Muscle of arm (tissue), 12 donors: ENCODE data around the gene CNIH1. TPM values are rescaled to one million over a fixed set of nuclear protein-coding genes. Genes with fewer than 3 reads are reported as not detected.
"Not testable (repeated sequence)": the region's sequence is repeated elsewhere in the genome, so short reads cannot be mapped to it uniquely, and the experiment has no call there.

Experiments used
- DNase-seq: peaks from one replicate; pipeline ENCODE4 v3.0.0-alpha.2; 2013
- polyA plus RNA-seq, 12 donors: library from polyadenylated mRNA; unstranded; fragments of 120-200 nt; gene quantifications; one replicate each; pipeline ENCODE4 v1.2.1, GENCODE V29; 2013; ENCODE audit not compliant: insufficient read length in 12 of 12

The CNIH1 gene
- polyA plus RNA-seq, 12 donors: 107 to 226 (median 197) TPM; not detected in 1

DNA sequence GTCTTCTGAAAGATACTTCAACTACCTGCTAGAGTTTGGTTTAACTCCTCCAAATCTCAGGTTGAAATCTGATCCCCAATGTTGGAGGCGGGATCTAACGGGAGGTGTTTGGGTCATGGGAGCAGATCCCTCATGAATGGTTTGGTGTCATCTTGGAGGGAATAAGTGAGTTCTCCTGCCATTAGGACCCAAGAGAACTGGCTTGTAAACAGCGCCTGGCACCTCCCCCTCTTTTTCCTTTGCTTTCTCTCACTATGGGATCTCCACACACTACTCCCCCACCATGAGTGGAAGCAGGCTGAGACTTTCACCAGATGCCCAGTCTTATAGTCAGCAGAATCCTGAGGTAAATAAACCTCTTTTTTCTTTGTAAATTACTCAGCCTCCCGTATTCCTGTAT lies 2.5 kb downstream of the CNIH1 start:
- DNase-seq: no peak

DNA sequence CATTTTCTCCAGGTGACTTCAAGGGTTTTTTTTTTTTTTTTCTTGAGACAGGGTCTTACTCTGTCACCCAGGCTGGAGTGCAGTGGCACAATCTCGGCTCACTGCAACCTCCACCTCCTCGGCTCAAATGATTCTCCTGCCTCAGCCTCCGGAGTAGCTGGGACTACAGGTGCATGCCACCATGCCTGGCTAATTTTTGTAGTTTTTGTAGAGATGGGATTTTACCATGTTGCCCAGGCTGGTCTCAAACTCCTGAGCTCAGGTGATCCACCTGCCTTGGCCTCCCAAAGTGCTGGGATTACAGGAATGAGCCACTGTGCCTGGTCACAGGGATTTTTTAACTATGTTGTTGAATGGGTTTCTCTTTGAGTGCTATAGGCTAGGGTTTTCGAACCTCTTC lies 3.2 kb downstream of the CNIH1 start:
- DNase-seq: not testable (repeated sequence)

DNA sequence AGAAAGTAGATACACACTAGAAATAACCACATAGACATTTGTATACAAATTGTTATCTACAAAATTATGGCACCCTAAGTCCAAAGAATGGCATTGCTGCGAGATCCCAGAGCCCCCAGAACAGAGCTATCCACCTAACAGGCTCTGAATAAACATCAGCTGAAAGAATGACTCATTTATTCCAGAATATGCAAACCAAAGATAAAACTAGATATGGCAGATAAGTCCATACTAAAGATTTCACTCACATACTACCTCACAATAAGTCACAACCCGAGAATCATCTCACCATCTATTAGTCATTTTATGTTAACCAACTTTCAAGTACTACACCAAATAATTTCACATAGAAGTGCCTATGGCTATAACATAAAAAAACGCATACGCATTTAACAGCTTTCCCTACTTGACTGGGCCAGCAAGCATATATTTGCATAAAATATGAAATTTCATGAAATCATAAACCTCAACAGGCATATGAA lies 5.6 kb downstream of the CNIH1 start:
- DNase-seq: no peak

DNA sequence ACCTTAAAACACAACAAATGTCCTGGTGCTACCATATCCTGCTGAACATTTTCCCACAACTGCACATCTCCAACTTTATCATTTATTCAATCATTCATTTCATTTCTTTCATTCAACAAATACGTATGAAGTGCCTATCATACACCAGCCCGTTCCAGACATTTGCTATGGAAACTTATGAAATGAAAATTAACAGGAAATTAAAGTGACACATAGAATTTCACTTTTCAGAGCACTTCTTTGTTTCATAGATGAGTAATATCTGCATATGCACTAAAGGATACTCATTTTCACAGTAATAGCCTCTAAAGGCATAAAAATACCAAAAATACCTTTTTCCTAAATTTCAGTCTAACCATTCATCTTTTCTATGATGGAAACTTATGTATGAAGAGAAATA lies 12.6 kb downstream of the CNIH1 start:
- DNase-seq: no peak

DNA sequence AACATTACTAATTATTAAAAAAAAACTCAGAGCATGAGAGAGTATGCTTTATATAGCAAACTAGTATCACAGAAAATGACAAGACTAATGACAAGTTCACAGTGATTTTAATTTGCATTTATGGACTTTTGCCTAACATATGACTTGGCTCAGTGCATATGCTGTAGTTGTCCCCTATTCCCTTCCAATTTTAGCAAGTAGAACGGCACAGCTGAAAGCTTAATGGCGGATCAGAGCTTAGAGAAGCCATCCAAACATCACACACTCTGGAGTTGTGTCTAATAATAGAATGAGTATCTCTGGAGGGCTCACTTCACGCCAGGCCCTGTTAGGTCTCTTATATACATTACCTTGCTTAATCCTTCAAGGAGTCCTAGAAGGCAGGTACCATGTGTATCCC lies 13.3 kb downstream of the CNIH1 start:
- DNase-seq: no peak

DNA sequence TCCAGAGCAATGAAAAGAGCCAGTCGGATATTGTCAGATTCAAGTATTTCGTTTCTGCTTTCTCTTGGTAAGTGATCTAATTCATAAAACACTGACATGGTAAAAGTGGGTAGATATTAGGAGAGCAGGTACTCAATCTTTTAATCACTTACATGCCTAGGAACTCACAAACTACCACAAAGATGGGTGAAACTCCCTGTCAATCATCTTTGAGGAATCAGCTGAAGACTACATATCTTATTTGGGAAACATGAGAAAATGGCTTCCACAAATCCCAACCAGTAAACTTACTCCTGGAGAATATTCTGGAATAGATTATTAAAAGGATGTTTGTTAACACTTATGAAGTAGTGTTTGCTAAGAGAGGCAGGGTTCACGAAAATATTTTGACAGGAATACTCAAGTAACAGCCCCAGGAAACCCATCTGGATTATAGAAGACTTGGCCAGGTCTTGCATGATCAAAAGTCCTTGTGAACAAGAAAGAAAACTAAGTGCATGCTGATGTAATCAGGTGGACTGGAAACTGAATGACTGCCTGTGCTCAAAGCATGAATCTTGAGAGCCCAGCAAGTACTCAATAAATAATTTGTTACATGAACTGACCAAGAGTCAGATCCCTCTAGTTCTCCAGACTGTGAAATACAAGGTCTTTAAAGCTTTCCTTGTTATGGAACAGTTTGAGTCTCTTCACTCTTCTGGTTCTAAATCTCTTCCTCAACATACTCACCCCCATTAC lies 15.5 kb downstream of the CNIH1 start:
- no peak for DNase-seq

DNA sequence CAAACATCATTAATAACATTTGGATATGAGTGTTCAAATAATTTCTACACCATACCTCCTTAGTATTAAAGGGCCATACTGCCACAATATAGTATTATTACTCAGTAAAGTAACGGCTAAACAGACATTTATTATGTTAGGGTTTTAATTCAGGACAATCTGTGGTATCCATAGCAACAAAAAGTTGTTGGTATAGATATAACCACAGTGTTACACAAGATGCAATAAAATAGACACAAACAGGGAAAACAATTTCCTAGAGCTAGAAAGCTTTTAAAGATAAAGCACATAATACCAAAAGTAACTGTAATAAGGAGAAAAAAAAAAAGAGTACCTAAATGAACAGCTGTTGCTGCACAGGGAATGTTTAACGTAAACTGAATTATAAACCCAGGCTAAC lies 16.1 kb downstream of the CNIH1 start:
- no peak for DNase-seq

DNA sequence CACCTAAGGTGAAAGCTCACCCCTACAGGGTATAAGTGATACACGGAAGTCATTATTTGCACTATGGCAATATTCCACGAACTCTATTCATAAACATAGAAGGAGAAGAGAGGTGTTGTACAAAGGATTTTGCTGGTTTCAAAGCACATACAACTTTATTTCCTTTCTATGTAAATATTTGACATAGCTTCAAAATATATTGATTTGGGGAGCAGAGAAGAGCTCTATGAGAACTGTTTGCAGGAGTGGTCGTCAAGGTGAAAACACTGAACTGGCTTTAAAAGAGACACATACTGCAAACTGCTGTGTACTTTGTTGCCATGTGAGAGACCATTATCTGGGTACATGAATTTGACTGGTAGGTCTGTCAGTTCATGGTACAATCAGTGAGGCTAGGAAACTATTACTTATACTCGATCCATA lies 16.7 kb downstream of the CNIH1 start:
- DNase-seq: no peak

DNA sequence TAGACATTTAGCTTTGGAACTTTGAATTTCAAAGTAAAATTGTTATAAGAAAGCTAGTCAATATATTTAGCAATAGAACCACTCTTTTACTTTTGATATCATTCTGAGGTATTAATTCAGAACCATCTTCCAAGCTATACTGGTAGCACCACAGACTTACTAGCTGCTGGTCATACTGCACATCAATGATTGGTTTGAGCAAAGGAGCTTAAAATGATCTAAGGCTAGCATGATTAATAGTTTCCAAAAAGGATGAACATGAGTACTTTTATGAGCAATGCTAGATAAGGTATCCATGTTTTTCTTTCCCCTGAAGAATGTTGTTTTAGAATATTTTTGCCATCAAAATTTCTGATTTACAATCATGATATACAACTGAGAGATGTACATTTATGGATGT lies 17.2 kb downstream of the CNIH1 start:
- DNase-seq: no peak

DNA sequence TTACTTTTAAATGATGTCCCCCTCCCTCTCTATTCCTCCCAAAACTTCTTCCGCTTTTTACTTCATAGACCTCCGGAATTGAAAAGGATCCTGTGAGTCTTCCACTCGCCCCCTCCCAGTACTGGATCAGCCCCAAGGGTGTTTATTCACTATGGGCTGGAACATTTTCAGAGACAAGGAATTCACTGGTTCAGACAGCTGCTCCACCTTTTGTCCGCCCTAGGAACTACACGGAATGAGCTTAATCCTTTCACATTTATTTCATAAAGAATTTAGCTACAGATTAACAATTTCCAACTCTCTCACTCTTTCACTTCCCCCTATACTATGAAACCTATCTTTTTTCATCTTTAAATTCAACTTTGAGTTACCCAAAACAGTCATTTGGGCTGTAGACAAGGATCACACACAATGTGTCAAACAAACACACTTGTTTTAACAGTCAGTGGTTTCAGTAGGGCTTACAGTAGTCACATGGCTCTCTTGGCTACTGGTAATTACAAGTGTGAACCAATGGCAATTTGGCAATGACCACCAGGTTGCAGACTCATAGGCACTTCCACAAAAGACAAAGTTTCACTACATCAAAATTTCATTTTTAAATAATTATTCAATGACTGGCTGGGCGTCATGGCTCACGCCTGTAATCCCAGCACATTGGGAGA lies 20.6 kb downstream of the CNIH1 start:
- peak; percentile 27 for DNase-seq

DNA sequence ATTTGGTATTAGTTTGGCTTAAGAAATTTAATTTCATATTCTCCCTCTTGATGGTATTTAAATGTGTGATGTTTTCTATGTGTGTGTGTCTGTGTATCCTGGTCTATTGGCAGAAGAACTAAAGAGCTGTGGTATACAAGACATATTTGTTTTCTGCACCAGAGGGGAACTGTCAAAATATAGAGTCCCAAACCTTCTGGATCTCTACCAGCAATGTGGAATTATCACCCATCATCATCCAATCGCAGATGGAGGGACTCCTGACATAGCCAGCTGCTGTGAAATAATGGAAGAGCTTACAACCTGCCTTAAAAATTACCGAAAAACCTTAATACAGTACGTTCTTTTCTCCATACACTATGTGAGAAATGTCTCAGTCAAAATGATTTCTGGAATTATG lies 29.8 kb downstream of the CNIH1 start:
- no peak for DNase-seq

DNA sequence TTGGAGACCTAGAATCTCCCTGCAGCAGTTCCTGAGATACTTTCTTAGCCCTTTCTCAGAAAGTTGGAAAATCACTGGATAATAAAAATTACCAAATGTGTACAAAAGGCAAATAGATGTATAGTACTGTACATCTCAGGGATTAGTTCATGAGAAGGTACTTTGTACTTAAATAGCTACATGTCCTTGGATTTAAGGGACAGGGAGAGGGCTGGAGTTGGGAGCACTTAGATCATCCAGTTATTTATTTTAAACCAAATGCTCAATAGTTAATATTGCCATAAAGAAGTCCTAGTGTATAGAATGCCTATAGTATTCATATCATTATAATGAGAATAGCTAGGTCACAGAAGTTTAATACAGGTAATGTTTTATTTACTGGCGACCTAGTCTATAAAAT lies 31.0 kb downstream of the CNIH1 start:
- no peak for DNase-seq

DNA sequence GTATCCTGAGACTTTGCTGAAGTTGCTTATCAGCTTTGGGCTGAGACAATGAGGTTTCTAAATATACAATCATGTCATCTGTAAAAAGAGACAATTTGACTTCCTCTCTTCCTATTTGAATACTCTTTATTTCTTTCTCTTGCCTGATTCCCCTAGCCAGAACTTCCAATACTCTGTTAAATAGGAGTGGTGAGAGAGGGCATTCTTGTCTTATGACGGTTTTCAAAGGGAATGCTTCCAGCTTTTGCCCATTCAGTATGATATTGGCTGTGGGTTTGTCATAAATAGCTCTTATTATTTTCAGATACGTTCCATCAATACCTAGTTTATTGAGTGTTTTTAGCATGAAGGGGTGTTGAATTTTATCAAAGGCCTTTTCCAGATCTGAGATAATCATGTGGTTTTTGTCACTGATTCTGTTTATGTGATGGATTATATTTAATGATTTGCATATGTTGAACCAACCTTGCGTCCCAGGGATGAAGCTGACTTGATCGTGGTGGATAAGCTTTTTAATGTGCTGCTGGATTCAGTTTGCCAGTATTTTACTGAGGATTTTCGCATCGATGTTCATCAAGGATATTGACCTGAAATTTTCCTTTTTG lies 37.7 kb downstream of the CNIH1 start:
- DNase-seq: not testable (repeated sequence)

DNA sequence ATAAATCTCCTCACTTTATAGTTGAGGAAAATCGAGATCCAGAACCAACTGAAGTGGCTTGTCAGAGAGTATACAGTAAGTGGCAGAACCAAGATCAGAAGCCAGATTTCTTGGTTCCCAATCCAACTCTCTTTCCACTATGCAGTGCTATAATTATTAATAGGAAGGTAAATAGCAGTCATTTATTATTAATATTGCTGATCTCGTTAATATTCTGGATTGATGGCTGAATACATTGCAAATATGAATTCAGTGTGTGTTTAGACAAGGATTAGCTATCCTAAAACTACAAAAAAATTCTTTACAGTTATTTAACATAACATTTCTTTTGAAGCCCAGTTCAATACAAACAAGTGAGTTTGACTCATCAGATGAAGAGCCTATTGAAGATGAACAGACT lies 41.6 kb downstream of the CNIH1 start:
- DNase-seq: no peak

DNA sequence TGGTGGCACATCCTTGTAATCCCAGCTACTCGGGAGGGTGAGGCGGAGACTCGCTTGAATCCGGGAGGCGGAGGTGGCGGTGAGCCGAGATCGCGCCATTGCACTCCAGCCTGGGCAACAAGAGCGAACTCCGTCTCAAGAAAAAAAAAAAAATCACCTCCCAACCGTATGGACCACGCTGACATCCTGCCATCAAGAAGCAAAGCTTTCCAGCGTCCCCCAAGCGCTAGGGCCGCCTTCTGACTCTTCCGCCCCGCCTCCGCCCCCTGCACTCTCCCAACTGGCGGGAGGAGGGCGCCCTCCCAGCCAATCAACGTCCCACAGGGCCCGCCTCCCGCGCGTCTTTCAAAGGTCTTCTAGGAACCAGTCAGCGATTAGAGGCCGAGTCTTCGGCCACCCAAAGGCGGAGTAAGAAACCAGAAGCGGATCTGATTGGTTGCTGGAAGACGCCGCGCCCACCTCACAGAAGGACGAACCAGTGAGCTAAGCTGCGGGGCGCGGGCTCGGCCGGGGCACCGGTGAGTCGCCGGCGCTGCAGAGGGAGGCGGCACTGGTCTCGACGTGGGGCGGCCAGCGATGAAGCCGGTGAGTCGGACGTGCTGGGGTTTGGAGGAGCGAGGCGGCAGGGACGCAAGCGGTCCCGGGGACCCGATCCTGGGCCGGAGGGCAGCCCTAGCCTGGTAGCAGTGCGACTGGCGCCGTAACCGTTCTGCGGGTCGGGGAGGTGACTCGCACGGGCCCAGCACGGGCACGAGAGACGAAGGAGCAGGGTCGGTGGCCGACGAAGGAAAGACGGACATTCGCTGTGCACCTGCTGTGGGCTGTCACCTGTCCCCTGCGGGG lies 44.5 kb downstream of the CNIH1 start, which contains the start of gene CDKN3:
Gene CDKN3 (plus strand): TSS at position 515 of the 843 bp plus-strand sequence. CDS start 62 bp downstream, at position 577.
- DNase-seq: peak; percentile 98

DNA sequence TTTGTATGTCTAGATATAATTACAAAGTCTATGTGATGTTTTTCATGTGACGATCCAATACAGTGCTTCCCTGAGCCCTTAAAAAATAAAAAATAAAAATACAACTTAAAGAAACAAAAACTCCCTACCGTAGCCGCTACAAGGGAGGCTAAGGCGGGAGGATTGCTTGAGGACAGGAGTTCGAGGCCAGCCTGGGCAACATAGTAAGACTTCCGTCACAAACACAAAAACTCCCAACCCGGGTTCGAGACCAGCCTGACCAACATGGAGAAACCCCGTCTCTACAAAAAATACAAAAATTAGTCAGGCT lies 45.0 kb downstream of the CNIH1 start:
- no peak for DNase-seq

DNA sequence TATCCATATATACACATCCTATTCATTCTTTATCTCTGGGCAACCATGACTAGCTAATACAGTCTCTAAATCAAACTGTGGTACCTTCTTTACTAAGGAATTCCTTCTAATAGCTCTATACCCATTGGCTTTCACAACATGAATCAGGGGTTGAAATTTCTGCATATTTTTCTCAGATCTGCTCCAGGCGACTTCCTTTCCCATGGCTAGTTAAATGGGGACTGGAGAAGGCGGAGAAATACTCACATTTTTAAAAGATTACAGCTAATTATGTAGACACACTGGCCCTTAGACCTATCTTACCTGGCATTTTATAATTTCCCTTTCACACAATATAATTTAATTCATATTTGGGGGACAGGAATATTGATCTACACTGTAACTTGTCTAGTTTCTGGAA lies 45.5 kb downstream of the CNIH1 start:
- no peak for DNase-seq

DNA sequence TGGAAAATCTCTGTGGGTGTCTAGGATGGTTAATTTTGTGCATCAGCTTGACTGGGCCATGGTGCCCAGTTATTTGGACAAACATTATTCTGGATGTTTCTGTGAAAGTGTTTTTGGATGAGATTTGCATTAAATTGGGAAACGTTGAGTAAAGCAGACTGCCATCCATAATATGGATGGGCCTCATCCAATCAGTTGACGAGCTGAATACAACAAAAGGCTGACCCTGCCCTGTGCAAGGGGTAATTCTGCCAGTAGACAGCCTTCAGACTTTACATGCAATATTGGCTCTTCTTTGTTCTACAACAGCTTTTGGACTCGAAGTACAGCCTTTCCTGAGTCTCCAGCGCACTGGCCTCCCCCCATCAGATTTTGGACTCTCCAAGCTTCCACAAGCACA lies 45.9 kb downstream of the CNIH1 start:
- DNase-seq: no peak

DNA sequence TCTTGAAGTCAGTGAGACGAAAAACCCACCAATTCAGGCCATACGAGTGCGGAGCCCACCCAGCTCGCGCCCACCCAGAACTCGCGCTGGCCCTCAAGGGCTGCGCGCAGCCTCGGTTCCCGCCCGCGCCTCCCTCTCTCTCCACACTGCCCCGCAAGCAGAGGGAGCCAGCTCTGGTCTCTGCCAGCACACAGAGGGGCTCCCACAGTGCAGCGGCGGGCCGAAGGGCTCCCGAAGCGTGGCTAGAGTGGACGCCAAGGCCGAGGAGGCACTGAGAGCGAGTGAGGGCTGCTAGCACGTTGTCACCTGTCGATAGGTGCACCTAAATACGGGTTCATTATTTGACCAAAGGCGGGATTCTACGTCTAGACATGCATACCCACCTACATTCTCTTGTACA lies 46.6 kb downstream of the CNIH1 start:
- DNase-seq: no peak

DNA sequence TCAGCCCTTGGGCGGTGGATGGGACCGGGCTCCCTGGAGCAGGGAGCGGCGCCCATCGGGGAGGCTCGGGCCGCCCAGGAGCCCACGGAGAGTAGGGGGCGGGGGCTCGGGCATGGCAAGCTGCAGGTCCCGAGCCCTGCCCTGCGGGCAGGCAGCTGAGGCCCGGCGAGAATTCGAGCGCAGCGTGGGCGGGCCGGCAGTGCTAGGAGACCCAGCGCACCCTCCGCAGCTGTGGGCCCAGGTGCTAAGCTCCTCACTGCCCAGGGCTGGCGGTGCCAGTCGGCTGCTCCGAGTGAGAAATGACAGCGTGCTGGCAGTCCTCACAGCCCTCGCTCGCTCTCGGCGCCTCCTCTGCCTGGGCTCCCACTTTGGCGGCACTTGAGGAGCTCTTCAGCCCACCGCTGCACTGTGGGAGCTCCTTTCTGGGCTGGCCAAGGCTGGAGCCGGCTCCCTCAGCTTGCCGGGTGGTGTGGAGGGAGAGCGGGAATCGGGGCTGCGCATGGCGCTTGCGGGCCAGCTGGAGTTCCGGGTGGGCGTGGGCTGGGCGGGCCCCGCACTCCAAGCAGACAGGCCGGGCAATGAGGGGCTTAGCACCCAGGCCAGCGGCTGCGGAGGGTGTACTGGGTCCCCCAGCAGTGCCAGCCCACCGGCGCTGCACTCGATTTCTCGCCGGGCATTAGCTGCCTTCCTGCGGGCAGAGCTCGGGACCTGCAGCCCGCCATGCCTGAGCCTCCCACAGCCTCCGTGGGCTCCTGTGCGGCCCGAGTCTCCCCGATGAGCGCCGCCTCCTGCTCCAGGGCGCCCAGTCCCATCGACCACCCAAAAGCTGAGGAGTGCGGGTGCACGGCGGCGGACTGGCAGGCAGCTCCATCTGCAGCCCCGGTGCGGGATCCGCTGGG lies 47.9 kb downstream of the CNIH1 start:
- DNase-seq: not testable (repeated sequence)
